Choroid plexus epithelial cell (primary cell): Measurements from ENCODE around the gene PRKAR2B.

Experiments
- DNase-seq: peaks from one replicate; pipeline ENCODE4 v3.0.0-alpha.2; 2010; ENCODE audit warnings: low read depth
- H3K4me3 ChIP-seq: 2 replicates; pipeline ENCODE4 v1.5.1; 2011; ENCODE audit warnings: low read depth, mild to moderate bottlenecking, control low read depth, low read length, moderate library complexity
- CTCF ChIP-seq: conservative IDR thresholded peaks from 2 replicates; pipeline ENCODE4 v1.5.1; 2011; ENCODE audit warnings: low read depth, mild to moderate bottlenecking, control low read depth, inconsistent platforms, low read length, moderate library complexity

The PRKAR2B gene

GRCh38 chr7:107201795-107202450 lies 157.4 kb downstream of the PRKAR2B start:
- DNase-seq: peak; percentile 53
- TF ChIP-seq CTCF: peak; percentile 71

GRCh38 chr7:107203607-107204006 lies 159.1 kb downstream of the PRKAR2B start:
- TF ChIP-seq CTCF: no peak
- no peak for DNase-seq
- no peak overlapping the region for H3K4me3 ChIP-seq

More at GRCh38 chr7:107201795-107202450, 157.4 kb downstream of the PRKAR2B start:
- H3K4me3 ChIP-seq: no peak overlapping the region

- TF ChIP-seq CTCF: no peak
- H3K4me3 ChIP-seq: no peak overlapping the region
- DNase-seq: peak; percentile 13
Observed at GRCh38 chr7:107206136-107206535, 161.6 kb downstream of the PRKAR2B start.

GRCh38 chr7:107206706-107207105 lies 162.2 kb downstream of the PRKAR2B start:
- TF ChIP-seq CTCF: no peak
- DNase-seq: no peak
- no peak overlapping the region for H3K4me3 ChIP-seq

- DNase-seq: no peak
- TF ChIP-seq CTCF: no peak
- H3K4me3 ChIP-seq: no peak overlapping the region
Observed at GRCh38 chr7:107207459-107207858, 163.0 kb downstream of the PRKAR2B start.

GRCh38 chr7:107208024-107208521 lies 163.6 kb downstream of the PRKAR2B start:
- DNase-seq: peak; percentile 84
- H3K4me3 ChIP-seq: no peak overlapping the region
- no peak for TF ChIP-seq CTCF

GRCh38 chr7:107208563-107208962 lies 164.1 kb downstream of the PRKAR2B start:
- no peak for TF ChIP-seq CTCF
- DNase-seq: no peak
- H3K4me3 ChIP-seq: no peak overlapping the region
